Right atrium auricular region (tissue), 2 donors: ENCODE data around the gene TBC1D20. TPM values are rescaled to one million over a fixed set of nuclear protein-coding genes. Genes with fewer than 3 reads are reported as not detected.
A peak's percentile ranks its signal among the peaks of the same experiment; 100 is the strongest.
"Not testable (repeated sequence)": the region's sequence is repeated elsewhere in the genome, so short reads cannot be mapped to it uniquely, and the experiment has no call there.

Experiments
- DNase-seq: peaks from one replicate; pipeline ENCODE4 v3.0.0-alpha.2; 2019; ENCODE audit warnings: low spot score
- H3K27ac ChIP-seq, 2 donors: fragments of 200-600 bp; sonication (generic); 1 replicate in 1 of 2; 2 replicates in 1 of 2; pipeline ENCODE4 v1.5.1; 2016 to 2019
- H3K27me3 ChIP-seq, 2 donors: fragments of 200-600 bp; sonication (generic); one replicate each; pipeline versions ENCODE4 v1.5.1 to v1.6.0; 2017 to 2019
- H3K36me3 ChIP-seq: fragments of 200-600 bp; sonication (generic); one replicate; pipeline ENCODE4 v1.5.1; 2016
- H3K4me1 ChIP-seq, 2 donors: fragments of 200-600 bp; sonication (generic); one replicate each; pipeline versions ENCODE4 v1.5.1 to v1.6.0; 2017 to 2019
- H3K4me3 ChIP-seq, 2 donors: fragments of 200-600 bp; sonication (generic); 1 replicate in 1 of 2; 2 replicates in 1 of 2; pipeline ENCODE4 v1.5.1; 2017 to 2019; ENCODE audit warnings: mild to moderate bottlenecking in 1 of 2, moderate library complexity in 1 of 2
- H3K9me3 ChIP-seq, 2 donors: fragments of 200-600 bp; sonication (generic); one replicate each; pipeline ENCODE4 v1.5.1; 2019
- total RNA-seq, 2 donors: library from RNA; depleted of rRNA; stranded (reverse); fragments of >200 nt; gene quantifications; one replicate each; pipeline ENCODE4 v1.1.0, GENCODE V29; 2016
- TF ChIP-seq, protein P1 (sequence below), 2 donors: fragments of 200-600 bp; sonication (generic); IDR thresholded peaks; one replicate each; pipeline ENCODE4 v1.5.1; 2019; ENCODE audit warnings: antibody characterized with exemption in 2 of 2

The TBC1D20 gene
- total RNA-seq, 2 donors from 2014 or later = 24.3 to 27.0 TPM

DNA sequence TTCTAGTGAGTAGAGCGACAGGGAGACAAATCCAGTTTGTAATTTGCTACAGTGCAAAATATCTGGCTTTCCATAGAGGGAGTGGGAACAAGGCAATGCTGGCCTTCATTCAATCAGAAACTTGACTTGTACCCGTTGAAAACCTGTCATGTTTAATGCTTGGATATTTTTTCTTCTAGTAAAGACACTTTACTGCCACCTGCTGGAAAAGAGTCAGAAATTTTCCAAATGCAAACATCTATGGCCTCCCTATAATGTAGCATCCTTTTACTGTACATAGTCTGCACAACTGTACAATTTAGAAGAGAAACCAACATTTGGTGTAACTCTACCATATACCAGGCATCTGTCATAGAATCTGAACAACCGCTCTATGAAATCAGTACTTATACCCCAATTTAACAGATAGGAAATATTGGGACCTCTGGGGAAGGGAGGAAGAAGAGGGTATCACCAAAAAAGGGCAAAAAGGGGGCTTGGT is 16.7 kb upstream of the TBC1D20 start:
- H3K27ac ChIP-seq = no peak overlapping the region
- H3K36me3 ChIP-seq = peaks cover 18% of the 10 kb centered on the region
- H3K4me3 ChIP-seq = no peak overlapping the region
- no peaks in the 10 kb centered on the region for H3K27me3 ChIP-seq
- no peaks in the 10 kb centered on the region for H3K4me1 ChIP-seq
- TF ChIP-seq, protein P1, sequence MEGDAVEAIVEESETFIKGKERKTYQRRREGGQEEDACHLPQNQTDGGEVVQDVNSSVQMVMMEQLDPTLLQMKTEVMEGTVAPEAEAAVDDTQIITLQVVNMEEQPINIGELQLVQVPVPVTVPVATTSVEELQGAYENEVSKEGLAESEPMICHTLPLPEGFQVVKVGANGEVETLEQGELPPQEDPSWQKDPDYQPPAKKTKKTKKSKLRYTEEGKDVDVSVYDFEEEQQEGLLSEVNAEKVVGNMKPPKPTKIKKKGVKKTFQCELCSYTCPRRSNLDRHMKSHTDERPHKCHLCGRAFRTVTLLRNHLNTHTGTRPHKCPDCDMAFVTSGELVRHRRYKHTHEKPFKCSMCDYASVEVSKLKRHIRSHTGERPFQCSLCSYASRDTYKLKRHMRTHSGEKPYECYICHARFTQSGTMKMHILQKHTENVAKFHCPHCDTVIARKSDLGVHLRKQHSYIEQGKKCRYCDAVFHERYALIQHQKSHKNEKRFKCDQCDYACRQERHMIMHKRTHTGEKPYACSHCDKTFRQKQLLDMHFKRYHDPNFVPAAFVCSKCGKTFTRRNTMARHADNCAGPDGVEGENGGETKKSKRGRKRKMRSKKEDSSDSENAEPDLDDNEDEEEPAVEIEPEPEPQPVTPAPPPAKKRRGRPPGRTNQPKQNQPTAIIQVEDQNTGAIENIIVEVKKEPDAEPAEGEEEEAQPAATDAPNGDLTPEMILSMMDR (IDR thresholded peaks at IDR 0.05) = peak; percentile 31 to 76
- H3K9me3 ChIP-seq = no peaks in the 10 kb centered on the region
- no peak for DNase-seq

DNA sequence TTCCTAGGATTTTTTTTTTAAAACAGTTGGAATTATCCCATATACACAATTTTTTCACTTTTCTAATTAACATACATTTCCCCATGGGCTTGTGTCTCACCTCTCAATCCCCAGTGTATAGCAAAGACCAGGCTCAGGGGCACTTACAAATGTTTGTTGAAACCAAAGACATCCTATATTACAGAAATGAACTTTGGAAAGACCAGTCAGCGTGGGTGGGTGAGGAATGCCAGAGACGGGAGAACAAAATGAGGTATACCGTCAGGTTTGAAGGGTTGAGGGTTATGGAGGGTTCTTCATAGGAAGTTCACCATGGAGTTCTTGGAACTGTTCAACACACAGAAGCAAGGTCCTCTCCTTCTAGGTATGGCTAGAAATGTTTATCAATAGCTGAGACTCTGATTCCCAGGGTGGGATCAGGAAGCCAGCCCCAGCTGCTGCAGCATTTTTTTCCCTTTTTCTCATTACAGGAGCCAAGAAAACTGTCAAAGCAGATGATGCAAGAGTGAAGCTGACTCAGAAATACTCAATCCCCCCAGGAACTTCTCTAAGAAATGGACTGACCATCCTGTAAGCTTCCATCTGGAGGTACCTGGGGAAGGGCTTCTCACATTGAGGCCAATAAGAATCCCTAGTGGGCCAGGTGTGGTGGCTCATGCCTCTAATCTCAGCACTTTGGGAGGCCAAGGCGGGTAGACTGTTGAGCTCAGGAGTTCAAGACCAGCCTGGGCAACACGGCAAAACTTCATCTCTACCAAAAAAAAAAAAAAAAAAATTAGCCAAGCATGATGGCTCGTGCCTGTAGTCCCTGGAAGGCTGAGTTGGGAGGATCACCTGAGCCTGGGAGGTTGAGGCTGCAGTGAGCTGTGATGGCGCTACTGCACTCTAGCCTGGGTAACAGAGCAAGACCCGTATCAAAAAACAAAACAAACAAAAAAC is 15.9 kb upstream of the TBC1D20 start:
- no peak for DNase-seq
- no peaks in the 10 kb centered on the region for H3K9me3 ChIP-seq
- H3K27ac ChIP-seq = no peak overlapping the region
- no peaks in the 10 kb centered on the region for H3K27me3 ChIP-seq
- H3K4me1 ChIP-seq = no peaks in the 10 kb centered on the region
- TF ChIP-seq, protein P1 (IDR thresholded peaks at IDR 0.05) = no peak
- H3K4me3 ChIP-seq = no peak overlapping the region
- H3K36me3 ChIP-seq = peaks cover 11% of the 10 kb centered on the region

DNA sequence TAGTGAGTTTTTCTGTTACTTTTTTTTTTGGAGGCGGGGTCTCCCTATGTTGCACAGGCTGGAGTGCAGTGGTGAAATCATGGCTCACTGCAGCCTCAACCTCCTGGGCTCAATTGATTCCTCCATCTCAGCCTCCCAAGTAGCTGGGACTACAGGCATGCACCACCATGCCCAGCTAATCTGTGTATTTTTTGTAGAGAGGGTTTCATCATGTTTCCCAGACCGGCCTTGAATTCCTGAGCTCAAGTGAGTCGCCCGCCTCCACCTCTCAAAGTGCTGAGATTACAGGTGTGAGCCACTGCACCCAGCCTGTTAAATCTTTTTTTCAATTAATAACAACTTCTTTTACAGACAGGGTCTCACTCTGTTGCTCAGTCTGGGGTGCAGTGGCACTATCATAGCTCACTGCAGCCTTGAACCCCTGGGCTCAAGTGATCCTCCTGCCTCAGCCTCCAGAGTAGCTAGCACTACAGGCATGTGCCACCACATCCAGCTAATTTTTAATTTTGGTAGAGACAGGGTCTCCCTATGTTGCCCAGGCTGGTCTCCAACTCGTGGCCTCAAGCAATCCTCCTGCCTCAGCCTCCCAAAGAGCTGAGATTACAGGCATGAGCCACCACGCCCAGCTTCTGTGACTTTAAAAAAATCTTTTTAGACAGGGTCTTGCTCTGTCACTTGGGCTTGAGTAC is 14.4 kb upstream of the TBC1D20 start:
- H3K9me3 ChIP-seq, H3K27ac ChIP-seq, DNase-seq, H3K27me3 ChIP-seq, H3K4me3 ChIP-seq, H3K4me1 ChIP-seq, H3K36me3 ChIP-seq: not testable (repeated sequence)

DNA sequence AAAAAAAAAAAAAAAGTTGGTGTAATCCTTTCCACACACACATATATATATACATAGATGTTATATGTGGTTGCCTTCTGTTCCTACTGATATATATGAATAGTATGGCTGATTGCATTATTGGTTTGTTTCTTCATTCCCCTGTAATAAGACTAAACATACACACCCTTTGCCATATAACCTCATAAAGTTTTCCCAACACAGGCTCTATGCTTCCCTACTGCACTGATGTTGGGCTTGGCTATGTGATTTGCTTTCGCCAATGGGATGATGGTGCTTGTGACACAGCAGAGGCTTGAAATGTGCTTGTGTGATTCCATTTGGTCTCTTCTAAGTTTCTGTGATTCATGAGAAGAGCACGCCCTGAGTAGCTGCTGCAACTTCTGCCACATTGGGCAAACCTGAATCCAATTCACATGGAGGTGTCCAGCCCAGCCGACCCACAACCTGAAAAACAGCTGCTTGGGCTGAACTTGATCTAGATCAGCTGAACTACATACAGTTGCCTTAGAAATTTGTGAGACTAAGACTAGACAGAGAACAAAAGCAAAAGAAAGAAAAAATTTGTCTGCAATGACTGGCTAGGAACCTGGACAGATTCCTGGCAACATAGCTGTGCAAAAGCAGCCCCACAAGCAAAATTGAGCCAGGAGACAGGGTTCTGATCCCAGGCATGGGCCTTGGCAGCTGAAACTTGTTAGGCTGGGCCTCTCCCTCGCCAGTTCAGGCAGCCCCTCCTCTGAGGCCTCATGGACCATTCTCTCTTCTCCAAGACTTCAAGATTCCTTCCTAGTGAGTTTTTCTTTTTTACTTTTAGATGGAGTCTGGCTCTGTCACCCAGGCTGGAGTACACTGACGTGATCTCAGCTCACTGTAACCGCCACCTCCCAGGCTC is 13.4 kb upstream of the TBC1D20 start:
- no peaks in the 10 kb centered on the region for H3K36me3 ChIP-seq
- TF ChIP-seq, protein P1 (IDR thresholded peaks at IDR 0.05) = no peak
- no peak overlapping the region for H3K4me3 ChIP-seq
- no peaks in the 10 kb centered on the region for H3K9me3 ChIP-seq
- no peak overlapping the region for H3K27ac ChIP-seq
- no peaks in the 10 kb centered on the region for H3K27me3 ChIP-seq
- DNase-seq = no peak
- no peaks in the 10 kb centered on the region for H3K4me1 ChIP-seq

DNA sequence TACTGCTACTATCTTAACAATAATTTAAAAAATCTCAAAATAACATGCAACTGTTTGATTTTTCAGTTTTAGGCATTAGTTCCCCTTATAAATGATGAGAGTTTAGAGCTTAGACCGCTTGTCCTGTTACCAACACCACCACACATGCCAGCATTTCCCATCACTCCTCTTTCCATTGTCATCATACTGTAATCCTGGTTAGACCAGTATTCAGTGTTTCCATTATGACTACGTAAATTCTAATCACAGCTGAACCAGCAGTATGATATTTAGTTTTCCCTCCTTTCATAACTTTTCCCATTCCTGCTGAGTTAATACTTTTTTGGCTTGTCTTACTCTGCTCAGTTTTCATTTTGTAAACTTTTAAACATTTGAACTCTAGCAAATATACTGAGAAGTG is 12.2 kb upstream of the TBC1D20 start:
- no peaks in the 10 kb centered on the region for H3K27me3 ChIP-seq
- TF ChIP-seq, protein P1 (IDR thresholded peaks at IDR 0.05) = no peak
- H3K4me3 ChIP-seq = no peak overlapping the region
- H3K4me1 ChIP-seq = no peaks in the 10 kb centered on the region
- DNase-seq = no peak
- H3K27ac ChIP-seq = no peak overlapping the region
- no peaks in the 10 kb centered on the region for H3K36me3 ChIP-seq
- no peaks in the 10 kb centered on the region for H3K9me3 ChIP-seq
